HFFc6 (cell line): ENCODE measurements around the gene ABI2. TPM values are rescaled to one million over a fixed set of nuclear protein-coding genes. Genes with fewer than 3 reads are reported as not detected.
A peak's percentile ranks its signal among the peaks of the same experiment; 100 is the strongest.
"Not testable (repeated sequence)": the region's sequence is repeated elsewhere in the genome, so short reads cannot be mapped to it uniquely, and the experiment has no call there.

Experiments
- DNase-seq: peaks from one replicate; pipeline ENCODE4 v3.0.0-alpha.2; 2018
- H3K27ac Mint-ChIP-seq: 2 replicates; pipeline ENCODE4 v1.8.0; 2020; ENCODE audit warnings: mild to moderate bottlenecking, mixed read lengths
- H3K27me3 Mint-ChIP-seq: 2 replicates; pipeline ENCODE4 v1.8.0; 2021; ENCODE audit warnings: mild to moderate bottlenecking, moderate library complexity, mixed read lengths; ENCODE audit not compliant: insufficient read depth
- H3K36me3 Mint-ChIP-seq: 2 replicates; pipeline ENCODE4 v1.8.0; 2021; ENCODE audit warnings: low read depth, mixed read lengths
- H3K4me1 Mint-ChIP-seq: 2 replicates; pipeline ENCODE4 v1.8.0; 2020; ENCODE audit warnings: low read depth, mixed read lengths
- H3K4me3 Mint-ChIP-seq: 2 replicates; pipeline ENCODE4 v1.8.0; 2020; ENCODE audit warnings: mild to moderate bottlenecking, moderate library complexity, mixed read lengths
- H3K9me3 Mint-ChIP-seq: 2 replicates; pipeline ENCODE4 v1.8.0; 2020; ENCODE audit warnings: mild to moderate bottlenecking, mixed read lengths
- CTCF ChIP-seq: fragments of 200-600 bp; sonication (generic); IDR thresholded peaks from 2 replicates; pipeline ENCODE4 v1.5.0; 2021; ENCODE audit warnings: antibody characterized with exemption, mild to moderate bottlenecking
- total RNA-seq, 6 experiments: library from RNA; stranded (reverse); fragmentation: NEBNext Ultra II Directional; extraction: Animal tissue kit (Norgen Biotek cat#: 25700); gene quantifications; 2 replicates in 1 of 6; 3 replicates in 5 of 6; pipeline ENCODE4 v1.2.3, GENCODE V29; 2021

The ABI2 gene
- total RNA-seq, 6 experiments from 2014 or later, result 69.9 to 84.1 (median 75.3) TPM

GRCh38 chr2:203360833-203361430 lies 32.7 kb downstream of the ABI2 start:
- Mint-ChIP-seq H3K36me3 (peaks cover 11% of the 10 kb centered on the region; the same call in 1 of the 2 replicates), H3K4me3 (no peak overlapping the region), H3K4me1 (peaks cover 23% of the 10 kb centered on the region), H3K27me3 (no peaks in the 10 kb centered on the region), H3K9me3 (no peaks in the 10 kb centered on the region), H3K27ac (peak overlapping the region; percentile 8; the same call in 1 of the 2 replicates)
- no peak for DNase-seq
- TF ChIP-seq CTCF, result no peak

GRCh38 chr2:203361495-203361894 lies 33.3 kb downstream of the ABI2 start:
- H3K27ac Mint-ChIP-seq, result peak overlapping the region; percentile 19; the same call in 1 of the 2 replicates
- H3K9me3 Mint-ChIP-seq, result no peaks in the 10 kb centered on the region

GRCh38 chr2:203361922-203362321 lies 33.7 kb downstream of the ABI2 start:
- Mint-ChIP-seq H3K9me3 (no peaks in the 10 kb centered on the region), H3K27me3 (no peaks in the 10 kb centered on the region), H3K36me3 (peaks cover 11% of the 10 kb centered on the region; the same call in 1 of the 2 replicates), H3K27ac (peak overlapping the region; percentile 19; the same call in 1 of the 2 replicates), H3K4me1 (peaks cover 20% of the 10 kb centered on the region), H3K4me3 (no peak overlapping the region)
- TF ChIP-seq CTCF, result no peak
- DNase-seq, result no peak

More at GRCh38 chr2:203361495-203361894, 33.3 kb downstream of the ABI2 start:
- no peaks in the 10 kb centered on the region for H3K27me3 Mint-ChIP-seq
- no peak for DNase-seq
- no peak overlapping the region for H3K4me3 Mint-ChIP-seq
- no peak for TF ChIP-seq CTCF
- H3K4me1 Mint-ChIP-seq, result peaks cover 20% of the 10 kb centered on the region
- peaks cover 11% of the 10 kb centered on the region; the same call in 1 of the 2 replicates for H3K36me3 Mint-ChIP-seq

GRCh38 chr2:203366639-203367466 lies 38.7 kb downstream of the ABI2 start:
- no peak overlapping the region for H3K4me3 Mint-ChIP-seq
- H3K27ac Mint-ChIP-seq, result no peak overlapping the region
- TF ChIP-seq CTCF, result no peak
- H3K4me1 Mint-ChIP-seq, result peaks cover 2% of the 10 kb centered on the region
- DNase-seq, result no peak
- no peaks in the 10 kb centered on the region for H3K27me3 Mint-ChIP-seq
- H3K36me3 Mint-ChIP-seq, result peaks cover 12% of the 10 kb centered on the region; the same call in 1 of the 2 replicates
- H3K9me3 Mint-ChIP-seq, result no peaks in the 10 kb centered on the region

- not testable (repeated sequence) for H3K4me3 Mint-ChIP-seq, H3K4me1 Mint-ChIP-seq, H3K27ac Mint-ChIP-seq, H3K27me3 Mint-ChIP-seq, DNase-seq, H3K9me3 Mint-ChIP-seq
- peaks cover 12% of the 10 kb centered on the region; the same call in 1 of the 2 replicates for H3K36me3 Mint-ChIP-seq
Observed at GRCh38 chr2:203372706-203373105, 44.5 kb downstream of the ABI2 start.

- H3K9me3 Mint-ChIP-seq, result no peaks in the 10 kb centered on the region
- TF ChIP-seq CTCF, result peak; percentile 38; the same call in 1 of the 2 replicates
- H3K4me3 Mint-ChIP-seq, result no peak overlapping the region
- H3K27ac Mint-ChIP-seq, result no peak overlapping the region
- no peak for DNase-seq
- H3K4me1 Mint-ChIP-seq, result peaks cover 6% of the 10 kb centered on the region; the same call in 1 of the 2 replicates
- H3K27me3 Mint-ChIP-seq, result no peaks in the 10 kb centered on the region
- H3K36me3 Mint-ChIP-seq, result peaks cover 6% of the 10 kb centered on the region
Observed at GRCh38 chr2:203376173-203376572, 48.0 kb downstream of the ABI2 start.
